ENCODE data around the gene ZFP82. TPM values are rescaled to one million over a fixed set of nuclear protein-coding genes. Genes with fewer than 3 reads are reported as not detected.

The ZFP82 gene
- 8.5 TPM for polyA plus RNA-seq (2013, experiment 1 of 2)
- 8.8 TPM for polyA plus RNA-seq (2013, experiment 2 of 2)

GRCh38 chr19:36418287-36419001, at the start of gene ZFP82:
Gene ZFP82 (minus strand): TSS chr19:36418644. CDS start chr19:36409789, 8,855 bp downstream.
- H2BK120ac ChIP-seq (ENCODE audit: low read depth, low read length), result no peak within 1 kb of the TSS
- H2BK5ac ChIP-seq (ENCODE audit: low read length), result no peak within 1 kb of the TSS
- peak within 1 kb of the TSS; percentile 42 for H3K18ac ChIP-seq (ENCODE audit: low read length)
- H4K8ac ChIP-seq (ENCODE audit: low read depth, low read length), result no peak within 1 kb of the TSS
- H3K56ac ChIP-seq (ENCODE audit: low read length), result peak within 1 kb of the TSS; percentile 94
- no CpG with 5 or more reads among the region's 70 CpGs for WGBS (ENCODE audit: extremely low coverage, insufficient coverage, low lambda C conversion rate)
- peak within 1 kb of the TSS; percentile 83 for H3K4me3 ChIP-seq (ENCODE audit: low read length)
- no peak within 1 kb of the TSS for H3K27ac ChIP-seq (ENCODE audit: low read depth, low read length)
- H2AK5ac ChIP-seq (ENCODE audit: low read length), result no peak within 1 kb of the TSS
- peak; percentile 93 for DNase-seq
- peak within 1 kb of the TSS; percentile 89 for H3K4me2 ChIP-seq (ENCODE audit: low read length)
- peaks cover 5% of the 10 kb centered on the region for H3K79me1 ChIP-seq (ENCODE audit: low read length)
- peaks cover 14% of the 10 kb centered on the region for H3K79me2 ChIP-seq (ENCODE audit: control insufficient read depth, insufficient read depth, low read length)
- H3K23ac ChIP-seq (ENCODE audit: low read length), result no peak within 1 kb of the TSS
- H4K5ac ChIP-seq (ENCODE audit: low read length), result no peak within 1 kb of the TSS
- no peak within 1 kb of the TSS for H3K4ac ChIP-seq (ENCODE audit: low read depth, low read length)
- peak within 1 kb of the TSS; percentile 79 for H3K9ac ChIP-seq (ENCODE audit: low read length)
- no peak within 1 kb of the TSS for H2BK15ac ChIP-seq (replicated peaks; ENCODE audit: low read depth)
- H3K27me3 ChIP-seq (ENCODE audit: insufficient read depth, low read length, poor library complexity), result peaks cover 3% of the 10 kb centered on the region
- no peaks in the 10 kb centered on the region for H3K36me3 ChIP-seq (ENCODE audit: control insufficient read depth, insufficient read depth, low read length)
- H3K4me1 ChIP-seq (ENCODE audit: control insufficient read depth, low read depth, low read length), result no peaks in the 10 kb centered on the region

- H3K4me1 ChIP-seq (ENCODE audit: control insufficient read depth, low read depth, low read length), result no peaks in the 10 kb centered on the region
- H3K4me2 ChIP-seq (ENCODE audit: low read length), result no peak overlapping the region
- H2BK5ac ChIP-seq (ENCODE audit: low read length), result no peak overlapping the region
- H3K27me3 ChIP-seq (ENCODE audit: insufficient read depth, low read length, poor library complexity), result no peaks in the 10 kb centered on the region
- H3K4ac ChIP-seq (ENCODE audit: low read depth, low read length), result no peak overlapping the region
- DNase-seq, result no peak
- H3K79me2 ChIP-seq (ENCODE audit: control insufficient read depth, insufficient read depth, low read length), result no peaks in the 10 kb centered on the region
- H3K18ac ChIP-seq (ENCODE audit: low read length), result no peak overlapping the region
- H3K23ac ChIP-seq (ENCODE audit: low read length), result no peak overlapping the region
- no CpG with 5 or more reads among the region's 1 CpG for WGBS (ENCODE audit: extremely low coverage, insufficient coverage, low lambda C conversion rate)
- H2BK120ac ChIP-seq (ENCODE audit: low read depth, low read length), result no peak overlapping the region
- no peak overlapping the region for H4K5ac ChIP-seq (ENCODE audit: low read length)
- no peak overlapping the region for H2BK15ac ChIP-seq (replicated peaks; ENCODE audit: low read depth)
- no peak overlapping the region for H3K56ac ChIP-seq (ENCODE audit: low read length)
- no peaks in the 10 kb centered on the region for H3K36me3 ChIP-seq (ENCODE audit: control insufficient read depth, insufficient read depth, low read length)
- no peak overlapping the region for H3K4me3 ChIP-seq (ENCODE audit: low read length)
- no peak overlapping the region for H2AK5ac ChIP-seq (ENCODE audit: low read length)
- H3K27ac ChIP-seq (ENCODE audit: low read depth, low read length), result no peak overlapping the region
- H3K79me1 ChIP-seq (ENCODE audit: low read length), result no peaks in the 10 kb centered on the region
- H3K9ac ChIP-seq (ENCODE audit: low read length), result no peak overlapping the region
- H4K8ac ChIP-seq (ENCODE audit: low read depth, low read length), result no peak overlapping the region
These were observed 41.6 kb upstream of the ZFP82 start for GRCh38 chr19:36460046-36460445.

DNA sequence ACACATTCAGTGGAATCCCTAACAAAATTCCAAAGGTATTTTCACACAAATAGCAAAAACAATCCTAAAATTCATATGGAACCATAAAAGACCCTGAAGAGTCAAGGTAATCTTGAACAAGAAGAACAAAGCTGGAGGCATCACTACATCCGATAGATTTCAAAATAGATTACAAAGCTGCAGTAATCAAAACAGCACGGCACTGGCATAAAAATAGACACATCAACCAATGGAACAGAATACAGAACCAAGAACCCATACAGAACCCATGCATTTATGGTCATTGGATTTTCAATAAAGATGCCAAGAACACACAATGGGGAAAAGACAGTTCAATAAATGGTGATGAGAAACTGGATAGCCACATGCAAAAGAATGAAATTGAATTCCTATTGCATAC, 38.4 kb upstream of the ZFP82 start:
- H4K8ac ChIP-seq (ENCODE audit: low read depth, low read length), result no peak overlapping the region
- no peak overlapping the region for H2BK15ac ChIP-seq (replicated peaks; ENCODE audit: low read depth)
- H2AK5ac ChIP-seq (ENCODE audit: low read length), result no peak overlapping the region
- no CpG with 5 or more reads among the region's 2 CpGs for WGBS (ENCODE audit: extremely low coverage, insufficient coverage, low lambda C conversion rate)
- H3K4me1 ChIP-seq (ENCODE audit: control insufficient read depth, low read depth, low read length), result no peaks in the 10 kb centered on the region
- no peak overlapping the region for H2BK5ac ChIP-seq (ENCODE audit: low read length)
- no peaks in the 10 kb centered on the region for H3K36me3 ChIP-seq (ENCODE audit: control insufficient read depth, insufficient read depth, low read length)
- H3K79me1 ChIP-seq (ENCODE audit: low read length), result no peaks in the 10 kb centered on the region
- no peak overlapping the region for H3K4me3 ChIP-seq (ENCODE audit: low read length)
- H3K27me3 ChIP-seq (ENCODE audit: insufficient read depth, low read length, poor library complexity), result no peaks in the 10 kb centered on the region
- no peak for DNase-seq
- H3K4me2 ChIP-seq (ENCODE audit: low read length), result no peak overlapping the region
- H3K9ac ChIP-seq (ENCODE audit: low read length), result no peak overlapping the region
- H3K4ac ChIP-seq (ENCODE audit: low read depth, low read length), result no peak overlapping the region
- H4K5ac ChIP-seq (ENCODE audit: low read length), result no peak overlapping the region
- no peak overlapping the region for H2BK120ac ChIP-seq (ENCODE audit: low read depth, low read length)
- H3K18ac ChIP-seq (ENCODE audit: low read length), result no peak overlapping the region
- no peak overlapping the region for H3K27ac ChIP-seq (ENCODE audit: low read depth, low read length)
- H3K23ac ChIP-seq (ENCODE audit: low read length), result no peak overlapping the region
- H3K79me2 ChIP-seq (ENCODE audit: control insufficient read depth, insufficient read depth, low read length), result no peaks in the 10 kb centered on the region
- no peak overlapping the region for H3K56ac ChIP-seq (ENCODE audit: low read length)

GRCh38 chr19:36449059-36449670, 30.7 kb upstream of the ZFP82 start:
- Histone ChIP-seq H3K4me3 (ENCODE audit: low read length) (peak overlapping the region; percentile 13), H3K4ac (ENCODE audit: low read depth, low read length) (no peak overlapping the region), H3K79me2 (ENCODE audit: control insufficient read depth, insufficient read depth, low read length) (no peaks in the 10 kb centered on the region), H2BK15ac (replicated peaks; ENCODE audit: low read depth) (no peak overlapping the region), H3K27ac (ENCODE audit: low read depth, low read length) (no peak overlapping the region), H3K18ac (ENCODE audit: low read length) (no peak overlapping the region), H3K9ac (ENCODE audit: low read length) (no peak overlapping the region), H3K4me1 (ENCODE audit: control insufficient read depth, low read depth, low read length) (no peaks in the 10 kb centered on the region), H3K23ac (ENCODE audit: low read length) (no peak overlapping the region), H3K36me3 (ENCODE audit: control insufficient read depth, insufficient read depth, low read length) (peaks cover 3% of the 10 kb centered on the region), H2BK5ac (ENCODE audit: low read length) (no peak overlapping the region), H3K27me3 (ENCODE audit: insufficient read depth, low read length, poor library complexity) (no peaks in the 10 kb centered on the region), H4K8ac (ENCODE audit: low read depth, low read length) (no peak overlapping the region), H3K56ac (ENCODE audit: low read length) (no peak overlapping the region), H3K79me1 (ENCODE audit: low read length) (no peaks in the 10 kb centered on the region), H4K5ac (ENCODE audit: low read length) (no peak overlapping the region), H2AK5ac (ENCODE audit: low read length) (no peak overlapping the region), H2BK120ac (ENCODE audit: low read depth, low read length) (no peak overlapping the region), H3K4me2 (ENCODE audit: low read length) (no peak overlapping the region)
- no CpG with 5 or more reads among the region's 5 CpGs for WGBS (ENCODE audit: extremely low coverage, insufficient coverage, low lambda C conversion rate)
- peak; percentile 54 for DNase-seq

GRCh38 chr19:36441339-36441738, 22.9 kb upstream of the ZFP82 start:
- Histone ChIP-seq H2AK5ac (ENCODE audit: low read length) (no peak overlapping the region), H3K4me1 (ENCODE audit: control insufficient read depth, low read depth, low read length) (no peaks in the 10 kb centered on the region), H3K56ac (ENCODE audit: low read length) (no peak overlapping the region), H2BK120ac (ENCODE audit: low read depth, low read length) (no peak overlapping the region), H3K27ac (ENCODE audit: low read depth, low read length) (no peak overlapping the region), H3K9ac (ENCODE audit: low read length) (no peak overlapping the region), H3K4me2 (ENCODE audit: low read length) (no peak overlapping the region), H3K23ac (ENCODE audit: low read length) (no peak overlapping the region), H3K27me3 (ENCODE audit: insufficient read depth, low read length, poor library complexity) (no peaks in the 10 kb centered on the region), H3K79me2 (ENCODE audit: control insufficient read depth, insufficient read depth, low read length) (no peaks in the 10 kb centered on the region), H3K4ac (ENCODE audit: low read depth, low read length) (no peak overlapping the region), H2BK5ac (ENCODE audit: low read length) (no peak overlapping the region), H3K79me1 (ENCODE audit: low read length) (no peaks in the 10 kb centered on the region), H2BK15ac (replicated peaks; ENCODE audit: low read depth) (no peak overlapping the region), H4K5ac (ENCODE audit: low read length) (no peak overlapping the region), H3K36me3 (ENCODE audit: control insufficient read depth, insufficient read depth, low read length) (no peaks in the 10 kb centered on the region), H3K4me3 (ENCODE audit: low read length) (no peak overlapping the region), H3K18ac (ENCODE audit: low read length) (no peak overlapping the region), H4K8ac (ENCODE audit: low read depth, low read length) (no peak overlapping the region)
- WGBS (ENCODE audit: extremely low coverage, insufficient coverage, low lambda C conversion rate), result no CpG with 5 or more reads among the region's 1 CpG
- no peak for DNase-seq

Measured in mesendoderm (in vitro differentiated cells).